A549 (cell line): ENCODE data around the gene PKD1. TPM values are rescaled to one million over a fixed set of nuclear protein-coding genes. Genes with fewer than 3 reads are reported as not detected.
"Not testable (repeated sequence)": the region's sequence is repeated elsewhere in the genome, so short reads cannot be mapped to it uniquely, and the experiment has no call there.

ENCODE experiments used
- ATAC-seq, 2 experiments: fragments of 200-7000 bp in 1 of 2; fragments of >200 bp in 1 of 2; cut with Nextera tagmentation in 1 of 2; cut with Tn5 transposase in 1 of 2; 3 replicates each; pipeline versions ENCODE4 v1.8.0 to v1.9.1; 2018 to 2020; ENCODE audit warnings: mild to moderate bottlenecking in 1 of 2, moderate library complexity in 1 of 2
- CTCF ChIA-PET: fragments of 300-600 bp; sonication (Branson Sonifier 250); formaldehyde crosslinking; extraction: SDS; loops from one replicate; lab custom pipeline; 2021; ENCODE audit warnings: antibody characterized with exemption, inconsistent platforms; lab: Yijun Ruan, JAX
- POLR2A ChIA-PET: fragments of 350-600 bp; formaldehyde crosslinking; extraction: SDS; loops from one replicate; lab custom pipeline; 2021; ENCODE audit warnings: antibody characterized with exemption, inconsistent platforms; lab: Yijun Ruan, JAX
- DNase-seq, 2 experiments: peaks; one replicate each; pipeline versions ENCODE4 v3.0.0 to v3.0.0-alpha.2; 2011 to 2016; ENCODE audit warnings: low read depth in 1 of 2, low spot score in 1 of 2
- FAIRE-seq: peaks from 2 replicates; lab custom pipeline; 2011; peaks lifted over from hg19 to GRCh38; lab: Jason Lieb, UNC
- H3K27ac ChIP-seq, 2 experiments: fragments of >200 bp; sonication (Bioruptor Twin); formaldehyde crosslinking; 3 replicates each; pipeline ENCODE4 v1.5.1; 2016 to 2017
- H3K4me1 ChIP-seq: fragments of >200 bp; sonication (Bioruptor Twin); formaldehyde crosslinking; 3 replicates; pipeline ENCODE4 v1.6.1; 2016
- H3K4me2 ChIP-seq: fragments of >200 bp; sonication (Bioruptor Twin); formaldehyde crosslinking; 3 replicates; pipeline ENCODE4 v1.6.1; 2016
- H3K4me3 ChIP-seq: fragments of >200 bp; sonication (Bioruptor Twin); formaldehyde crosslinking; 3 replicates; pipeline ENCODE4 v1.5.1; 2016
- H3K9me3 ChIP-seq: fragments of >200 bp; sonication (Bioruptor Twin); formaldehyde crosslinking; 3 replicates; pipeline ENCODE4 v1.6.1; 2016
- ATOH8 ChIP-seq: fragments of 250-450 bp; sonication (Bioruptor Pico); IDR thresholded peaks from 2 replicates; pipeline ENCODE4 v1.5.0; 2020; ENCODE audit warnings: low read depth, mild to moderate bottlenecking, moderate library complexity
- BCL3 ChIP-seq: fragments of >200 bp; sonication (Bioruptor Twin); formaldehyde crosslinking; IDR thresholded peaks from 3 replicates; pipeline ENCODE4 v1.6.1; 2016
- E2F6 ChIP-seq: IDR thresholded peaks from 2 replicates; pipeline ENCODE4 v1.6.1; 2012; ENCODE audit warnings: low read depth, borderline replicate concordance
- HOXA7 ChIP-seq: fragments of 250-450 bp; sonication (Bioruptor Pico); IDR thresholded peaks from 2 replicates; pipeline ENCODE4 v1.5.0; 2020; ENCODE audit warnings: mild to moderate bottlenecking, moderate library complexity
- JUN ChIP-seq, 2 experiments: fragments of >200 bp; sonication (Bioruptor Twin); formaldehyde crosslinking; IDR thresholded peaks; 2 replicates in 1 of 2; 3 replicates in 1 of 2; pipeline ENCODE4 v1.6.1; 2016 to 2017
- MAX ChIP-seq: IDR thresholded peaks from 2 replicates; pipeline ENCODE4 v1.6.1; 2012
- MAZ ChIP-seq: fragments of 150-350 bp; IDR thresholded peaks from 2 replicates; pipeline ENCODE4 v1.6.1; 2014; ENCODE audit warnings: antibody characterized with exemption, low read depth, low read length, borderline replicate concordance
- MYC ChIP-seq: IDR thresholded peaks from 2 replicates; pipeline ENCODE4 v1.6.1; 2012; ENCODE audit warnings: mild to moderate bottlenecking, inconsistent platforms, low read length, improper control_type of control experiment, borderline replicate concordance
- PHF8 ChIP-seq: fragments of 200-600 bp; sonication (generic); IDR thresholded peaks from 2 replicates; pipeline ENCODE4 v1.6.1; 2016; ENCODE audit warnings: low read depth, mild to moderate bottlenecking, antibody characterized with exemption, moderate library complexity, borderline replicate concordance
- POLR2A ChIP-seq: IDR thresholded peaks from 2 replicates; pipeline ENCODE4 v1.6.1; 2012; ENCODE audit warnings: mild to moderate bottlenecking, low read length
- RAD21 ChIP-seq, 2 experiments: fragments of >200 bp in 1 of 2; sonication (Bioruptor Twin) in 1 of 2; formaldehyde crosslinking in 1 of 2; IDR thresholded peaks in 1 of 2; conservative IDR thresholded peaks in 1 of 2; 2 replicates in 1 of 2; 3 replicates in 1 of 2; pipeline ENCODE4 v1.6.1; 2012 to 2018; ENCODE audit warnings: inconsistent platforms in 1 of 2
- SMC3 ChIP-seq: fragments of >200 bp; sonication (Bioruptor Twin); formaldehyde crosslinking; IDR thresholded peaks from 3 replicates; pipeline ENCODE4 v1.6.1; 2018; ENCODE audit warnings: inconsistent platforms
- WGBS: methylation state at CpG from one replicate; pipeline ENCODE4 v1.1.6; 2017; ENCODE audit errors: missing lambda C conversion rate; 5-methylcytosine and 5-hydroxymethylcytosine counted together
- polyA plus RNA-seq, 4 experiments: library from polyadenylated mRNA; depleted of rRNA in 3 of 4; stranded (reverse); fragments of >200 nt; fragmentation: RNase III in 1 of 4; extraction: RNeasy Plus Mini Kit Qiagen cat#74134 plus additional on column Dnase treatment in 1 of 4; gene quantifications; 2 replicates in 3 of 4; 3 replicates in 1 of 4; pipeline ENCODE4 v1.2.3, GENCODE V29; 2011 to 2017

Gene PKD1
- polyA plus RNA-seq, 2 of the 4 experiments (the other 2 are of a cell fraction) = 11.5 to 39.2 TPM

GRCh38 chr16:2115591-2115973 lies 20.1 kb downstream of the PKD1 start:
- TF ChIP-seq MAZ = no peak
- no peak for TF ChIP-seq ATOH8
- TF ChIP-seq SMC3 = no peak
- no peak for TF ChIP-seq E2F6
- TF ChIP-seq MYC = no peak
- TF ChIP-seq PHF8 = no peak
- TF ChIP-seq RAD21 (conservative IDR thresholded peaks at IDR 0.05 in 1 of 2, IDR thresholded peaks at IDR 0.05 in 1 of 2) = no peak
- no peak for TF ChIP-seq JUN (IDR thresholded peaks at IDR 0.05)
- no peak for TF ChIP-seq POLR2A
- TF ChIP-seq MAX = no peak
- TF ChIP-seq BCL3 = no peak
- no peak for TF ChIP-seq HOXA7 (CRISPR knock-in tag)
- TF ChIP-seq, all 56 proteins: peak for 0
- Histone ChIP-seq H3K9me3 (no peaks in the 10 kb centered on the region), H3K27ac (no peak overlapping the region), H3K4me2 (no peak overlapping the region), H3K4me1 (no peaks in the 10 kb centered on the region), H3K4me3 (no peak overlapping the region)
- FAIRE-seq (no peak), DNase-seq (no peak), ATAC-seq (no peak)
- ChIA-PET POLR2A (no interaction called here), CTCF (no interaction called here)
- WGBS = 96% methylated on average over 5 of the region's 13 CpGs

GRCh38 chr16:2114885-2115590 lies 20.7 kb downstream of the PKD1 start:
- H3K9me3 ChIP-seq, DNase-seq, H3K27ac ChIP-seq, H3K4me1 ChIP-seq, POLR2A ChIA-PET, H3K4me3 ChIP-seq, ATAC-seq, CTCF ChIA-PET, H3K4me2 ChIP-seq, FAIRE-seq: not testable (repeated sequence)
- 90% methylated on average over 26 of the region's 34 CpGs for WGBS

GRCh38 chr16:2114225-2114624 lies 21.5 kb downstream of the PKD1 start:
- H3K4me2 ChIP-seq, FAIRE-seq, H3K9me3 ChIP-seq, CTCF ChIA-PET, DNase-seq, ATAC-seq, H3K27ac ChIP-seq, H3K4me1 ChIP-seq, POLR2A ChIA-PET, H3K4me3 ChIP-seq: not testable (repeated sequence)
- WGBS = 94% methylated on average over 17 of the region's 26 CpGs

GRCh38 chr16:2112539-2113106 lies 23.1 kb downstream of the PKD1 start:
- FAIRE-seq, CTCF ChIA-PET, H3K9me3 ChIP-seq, H3K27ac ChIP-seq, H3K4me3 ChIP-seq, DNase-seq, H3K4me1 ChIP-seq, ATAC-seq, POLR2A ChIA-PET, H3K4me2 ChIP-seq: not testable (repeated sequence)
- WGBS = 91% methylated on average over 20 of the region's 30 CpGs

GRCh38 chr16:2111412-2112335 lies 24.0 kb downstream of the PKD1 start:
- POLR2A ChIA-PET, H3K4me3 ChIP-seq, H3K4me1 ChIP-seq, DNase-seq, FAIRE-seq, H3K27ac ChIP-seq, H3K4me2 ChIP-seq, ATAC-seq, H3K9me3 ChIP-seq, CTCF ChIA-PET: not testable (repeated sequence)
- WGBS = 96% methylated on average over 44 of the region's 65 CpGs

- ATAC-seq, CTCF ChIA-PET, H3K9me3 ChIP-seq, H3K4me3 ChIP-seq, H3K4me1 ChIP-seq, FAIRE-seq, H3K27ac ChIP-seq, DNase-seq, POLR2A ChIA-PET, H3K4me2 ChIP-seq: not testable (repeated sequence)
- 96% methylated on average over 29 of the region's 36 CpGs for WGBS
Measured at GRCh38 chr16:2111009-2111353, 24.7 kb downstream of the PKD1 start.

GRCh38 chr16:2110332-2111008 lies 25.2 kb downstream of the PKD1 start:
- H3K9me3 ChIP-seq, DNase-seq, CTCF ChIA-PET, H3K4me2 ChIP-seq, H3K4me3 ChIP-seq, FAIRE-seq, H3K4me1 ChIP-seq, H3K27ac ChIP-seq, POLR2A ChIA-PET: not testable (repeated sequence)
- peak in 1 of 2 experiments; percentile 30; a peak in 1 of 6 replicates for ATAC-seq
- whole genome bisulfite sequencing = 97% methylated on average over 28 of the region's 43 CpGs
